KMS-11 (cell line): ENCODE results near the gene STT3A.

Experiments used
- H2AFZ ChIP-seq: fragments of 200-600 bp; sonication (generic); 2 replicates; pipeline ENCODE4 v1.6.1; 2016; ENCODE audit warnings: antibody characterized with exemption, mixed run types, low read depth
- H3K27ac ChIP-seq: fragments of 200-600 bp; sonication (generic); 2 replicates; pipeline ENCODE4 v1.6.1; 2016; ENCODE audit warnings: mild to moderate bottlenecking, mixed run types
- H3K27me3 ChIP-seq: fragments of 200-600 bp; sonication (generic); 2 replicates; pipeline ENCODE4 v1.6.1; 2017; ENCODE audit warnings: mild to moderate bottlenecking, low read depth, mixed run types, moderate library complexity; ENCODE audit not compliant: insufficient read depth
- H3K36me3 ChIP-seq: fragments of 200-600 bp; sonication (generic); 2 replicates; pipeline ENCODE4 v1.6.1; 2017; ENCODE audit warnings: mild to moderate bottlenecking, mixed run types; ENCODE audit not compliant: insufficient read depth
- H3K4me1 ChIP-seq: fragments of 200-600 bp; sonication (generic); 2 replicates; pipeline ENCODE4 v1.6.1; 2016; ENCODE audit warnings: mild to moderate bottlenecking, low read depth, mixed run types; ENCODE audit not compliant: poor library complexity, severe bottlenecking
- H3K4me2 ChIP-seq: fragments of 200-600 bp; sonication (generic); 2 replicates; pipeline ENCODE4 v1.7.0; 2016; ENCODE audit warnings: mild to moderate bottlenecking, mixed run types
- H3K4me3 ChIP-seq: fragments of 200-600 bp; sonication (generic); IDR thresholded peaks from 2 replicates; pipeline ENCODE4 v1.6.1; 2017; ENCODE audit warnings: low read depth, low read length, mixed read lengths; ENCODE audit not compliant: insufficient read depth
- H3K79me2 ChIP-seq: fragments of 200-600 bp; sonication (generic); 2 replicates; pipeline ENCODE4 v1.6.1; 2016; ENCODE audit warnings: low read depth, mixed run types; ENCODE audit not compliant: insufficient read depth
- H3K9ac ChIP-seq: fragments of 200-600 bp; sonication (generic); 2 replicates; pipeline ENCODE4 v1.6.1; 2016; ENCODE audit warnings: mild to moderate bottlenecking, mixed run types
- H4K20me1 ChIP-seq: fragments of 200-600 bp; sonication (generic); 2 replicates; pipeline ENCODE4 v1.6.1; 2016; ENCODE audit warnings: mild to moderate bottlenecking, mixed run types; ENCODE audit not compliant: insufficient read depth
- TF ChIP-seq, protein P1 (sequence below): fragments of 200-600 bp; sonication (generic); conservative IDR thresholded peaks from 2 replicates; pipeline ENCODE4 v1.6.1; 2017; ENCODE audit warnings: low read depth, mild to moderate bottlenecking, antibody characterized with exemption, low read length, moderate library complexity, mixed read lengths

STT3A gene

DNA sequence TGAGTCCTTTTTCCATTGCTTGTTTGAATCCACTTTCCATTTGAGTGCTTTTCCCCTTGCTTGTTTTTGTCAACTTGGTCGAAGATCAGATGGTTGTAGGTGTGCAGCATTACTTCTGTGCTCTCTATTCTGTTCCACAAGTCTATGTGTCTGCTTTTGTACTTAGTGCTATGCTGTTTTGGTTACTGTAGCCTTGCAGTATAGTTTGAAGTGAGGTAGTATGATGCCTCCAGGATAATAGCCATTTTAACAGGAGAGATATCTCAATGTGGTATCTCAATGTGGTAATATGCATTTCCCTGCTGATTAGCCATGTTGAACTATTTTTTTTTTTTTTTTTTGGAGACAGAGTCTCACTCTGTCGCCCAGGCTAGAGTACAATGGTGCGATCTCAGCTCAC lies 71.3 kb downstream of the STT3A start:
- Histone ChIP-seq H4K20me1 (no peaks in the 10 kb centered on the region), H2AFZ (no peak overlapping the region), H3K4me2 (no peak overlapping the region), H3K9ac (no peak overlapping the region), H3K27ac (no peak overlapping the region), H3K4me1 (no peaks in the 10 kb centered on the region), H3K36me3 (no peaks in the 10 kb centered on the region), H3K79me2 (no peaks in the 10 kb centered on the region; the same call in 1 of the 2 replicates), H3K27me3 (no peaks in the 10 kb centered on the region), H3K4me3 (no peak overlapping the region)
- TF ChIP-seq, protein P1, sequence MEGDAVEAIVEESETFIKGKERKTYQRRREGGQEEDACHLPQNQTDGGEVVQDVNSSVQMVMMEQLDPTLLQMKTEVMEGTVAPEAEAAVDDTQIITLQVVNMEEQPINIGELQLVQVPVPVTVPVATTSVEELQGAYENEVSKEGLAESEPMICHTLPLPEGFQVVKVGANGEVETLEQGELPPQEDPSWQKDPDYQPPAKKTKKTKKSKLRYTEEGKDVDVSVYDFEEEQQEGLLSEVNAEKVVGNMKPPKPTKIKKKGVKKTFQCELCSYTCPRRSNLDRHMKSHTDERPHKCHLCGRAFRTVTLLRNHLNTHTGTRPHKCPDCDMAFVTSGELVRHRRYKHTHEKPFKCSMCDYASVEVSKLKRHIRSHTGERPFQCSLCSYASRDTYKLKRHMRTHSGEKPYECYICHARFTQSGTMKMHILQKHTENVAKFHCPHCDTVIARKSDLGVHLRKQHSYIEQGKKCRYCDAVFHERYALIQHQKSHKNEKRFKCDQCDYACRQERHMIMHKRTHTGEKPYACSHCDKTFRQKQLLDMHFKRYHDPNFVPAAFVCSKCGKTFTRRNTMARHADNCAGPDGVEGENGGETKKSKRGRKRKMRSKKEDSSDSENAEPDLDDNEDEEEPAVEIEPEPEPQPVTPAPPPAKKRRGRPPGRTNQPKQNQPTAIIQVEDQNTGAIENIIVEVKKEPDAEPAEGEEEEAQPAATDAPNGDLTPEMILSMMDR: no peak

DNA sequence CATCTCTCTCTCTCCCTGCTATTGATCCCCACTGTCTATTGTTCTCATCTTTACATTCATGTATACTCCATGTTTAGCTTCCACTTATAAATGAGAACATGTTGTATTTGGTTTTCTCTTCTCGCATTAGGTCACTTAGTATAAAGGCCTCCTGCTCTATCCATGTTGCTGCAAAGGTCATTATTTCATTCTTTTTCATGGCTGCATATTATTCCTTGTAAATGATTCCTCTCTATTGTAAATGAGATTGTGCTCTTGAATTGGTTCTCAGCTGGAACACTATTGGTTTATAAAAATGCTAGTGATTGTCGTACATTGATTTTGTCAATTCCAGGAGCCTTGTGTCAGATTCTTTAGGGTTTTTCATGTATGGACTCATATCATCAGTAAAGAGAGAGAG lies 74.5 kb downstream of the STT3A start:
- Histone ChIP-seq H3K79me2 (no peaks in the 10 kb centered on the region; the same call in 1 of the 2 replicates), H3K9ac (no peak overlapping the region), H3K27me3 (no peaks in the 10 kb centered on the region), H3K27ac (no peak overlapping the region), H4K20me1 (no peaks in the 10 kb centered on the region), H2AFZ (no peak overlapping the region), H3K4me2 (no peak overlapping the region), H3K4me1 (no peaks in the 10 kb centered on the region), H3K36me3 (no peaks in the 10 kb centered on the region), H3K4me3 (no peak overlapping the region)
- TF ChIP-seq, protein P1: no peak

DNA sequence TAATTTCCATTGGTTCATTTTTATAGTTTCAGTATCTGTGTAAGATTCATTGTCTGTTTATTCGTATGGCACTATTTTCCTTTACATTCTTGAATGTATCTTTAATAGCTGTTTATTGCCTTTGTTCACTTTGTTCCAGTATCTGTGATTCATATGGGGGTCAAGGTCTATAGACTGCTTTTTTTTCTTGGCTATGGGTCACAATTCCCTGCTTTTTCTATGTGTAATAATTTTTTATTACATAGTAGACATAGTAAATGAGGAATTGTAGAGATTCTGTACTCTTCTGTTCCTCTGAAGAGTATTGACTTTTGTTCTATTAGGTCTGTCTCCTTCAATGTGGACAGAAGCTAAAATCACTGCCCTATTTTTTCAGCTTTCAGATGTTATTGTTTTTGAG lies 77.5 kb downstream of the STT3A start:
- Histone ChIP-seq H3K9ac (no peak overlapping the region), H3K36me3 (no peaks in the 10 kb centered on the region), H3K4me1 (no peaks in the 10 kb centered on the region), H3K4me2 (no peak overlapping the region), H4K20me1 (no peaks in the 10 kb centered on the region), H3K27me3 (no peaks in the 10 kb centered on the region), H3K4me3 (no peak overlapping the region), H2AFZ (no peak overlapping the region), H3K79me2 (no peaks in the 10 kb centered on the region), H3K27ac (no peak overlapping the region)
- TF ChIP-seq, protein P1: no peak

DNA sequence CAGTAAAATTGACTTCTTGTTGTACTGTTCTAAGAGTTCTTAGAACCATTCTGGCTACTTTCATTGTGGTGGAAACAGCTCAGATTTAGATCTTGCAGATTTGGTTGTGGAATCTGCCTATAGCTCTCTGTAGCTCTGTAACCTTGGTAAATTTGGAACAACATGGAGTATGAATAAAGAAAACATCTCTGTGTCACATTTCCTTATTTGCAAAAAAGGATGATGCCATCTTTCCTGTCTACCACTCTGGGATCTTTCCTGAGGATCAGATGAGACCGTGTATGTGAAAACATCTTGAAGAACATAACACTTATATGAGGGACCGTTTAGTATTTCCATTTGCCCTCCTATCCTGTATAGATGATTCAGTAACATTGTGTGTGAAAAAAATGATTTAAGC lies 78.9 kb downstream of the STT3A start:
- Histone ChIP-seq H3K27ac (no peak overlapping the region), H3K79me2 (no peaks in the 10 kb centered on the region), H2AFZ (no peak overlapping the region), H3K9ac (no peak overlapping the region), H4K20me1 (no peaks in the 10 kb centered on the region), H3K27me3 (no peaks in the 10 kb centered on the region), H3K4me1 (no peaks in the 10 kb centered on the region), H3K4me2 (no peak overlapping the region), H3K36me3 (no peaks in the 10 kb centered on the region), H3K4me3 (no peak overlapping the region)
- TF ChIP-seq, protein P1: no peak
